Naive B cell (primary cell): ENCODE data around the gene CCBE1. TPM values are rescaled to one million over a fixed set of nuclear protein-coding genes. Genes with fewer than 3 reads are reported as not detected.
"Not testable (repeated sequence)": the region's sequence is repeated elsewhere in the genome, so short reads cannot be mapped to it uniquely, and the experiment has no call there.

ENCODE experiments used
- ATAC-seq, 2 donors: fragments of 150-1000 bp; cut with Tn5 transposase; 2 replicates each; pipeline ENCODE4 v1.10.0; 2021; ENCODE audit warnings: low read depth in 2 of 2, mild to moderate bottlenecking in 2 of 2, moderate library complexity in 2 of 2
- DNase-seq: peaks from one replicate; pipeline ENCODE4 v3.0.0; 2022
- H3K27ac Mint-ChIP-seq, 6 donors: one replicate each; pipeline ENCODE4 v1.8.0; 2020 to 2022; ENCODE audit warnings: mild to moderate bottlenecking in 6 of 6, mixed read lengths in 6 of 6, moderate library complexity in 5 of 6, inconsistent platforms in 2 of 6
- H3K27me3 Mint-ChIP-seq, 3 donors: one replicate each; pipeline ENCODE4 v1.8.0; 2021 to 2022; ENCODE audit warnings: mixed read lengths in 3 of 3, mild to moderate bottlenecking in 1 of 3
- H3K36me3 Mint-ChIP-seq, 2 donors: one replicate each; pipeline ENCODE4 v1.8.0; 2020 to 2022; ENCODE audit warnings: mixed read lengths in 2 of 2, inconsistent platforms in 1 of 2, mild to moderate bottlenecking in 1 of 2
- H3K4me1 Mint-ChIP-seq, 3 donors: one replicate each; pipeline ENCODE4 v1.8.0; 2020 to 2022; ENCODE audit warnings: mixed read lengths in 3 of 3, inconsistent platforms in 1 of 3, mild to moderate bottlenecking in 1 of 3, moderate library complexity in 1 of 3
- H3K4me3 Mint-ChIP-seq, 8 donors: one replicate each; pipeline ENCODE4 v1.8.0; 2020 to 2022; ENCODE audit warnings: mild to moderate bottlenecking in 8 of 8, mixed read lengths in 8 of 8, moderate library complexity in 8 of 8, inconsistent platforms in 2 of 8
- H3K9me3 Mint-ChIP-seq, 7 donors: one replicate each; pipeline ENCODE4 v1.8.0; 2020 to 2022; ENCODE audit warnings: mixed read lengths in 7 of 7, mild to moderate bottlenecking in 5 of 7, inconsistent platforms in 2 of 7, moderate library complexity in 1 of 7
- polyA plus RNA-seq, 6 donors: library from polyadenylated mRNA; unstranded; fragments of 300-500 nt; fragmentation: Illumina TruSeq; gene quantifications; one replicate each; pipeline ENCODE4 v1.2.3, GENCODE V29; 2021; ENCODE audit warnings: low read depth in 6 of 6

CCBE1 gene
- polyA plus RNA-seq, 6 donors from 2014 or later: not detected

- DNase-seq: no peak
- ATAC-seq: no peak
- Mint-ChIP-seq H3K27ac (no peak overlapping the region), H3K4me1 (no peaks in the 10 kb centered on the region), H3K4me3 (no peak overlapping the region), H3K27me3 (peaks cover 20 to 32% (median 22%) of the 10 kb centered on the region in 3 donors), H3K36me3 (no peaks in the 10 kb centered on the region), H3K9me3 (peaks cover 0 to 3% (median 0%) of the 10 kb centered on the region in 7 donors)
Measured at GRCh38 chr18:59655676-59656075, 41.5 kb downstream of the CCBE1 start.

- ATAC-seq: no peak
- DNase-seq: no peak
- Mint-ChIP-seq H3K36me3 (no peaks in the 10 kb centered on the region), H3K4me1 (no peaks in the 10 kb centered on the region), H3K27ac (no peak overlapping the region), H3K27me3 (peaks cover 14 to 37% (median 15%) of the 10 kb centered on the region in 3 donors), H3K4me3 (no peak overlapping the region), H3K9me3 (peaks cover 0 to 7% (median 0%) of the 10 kb centered on the region in 7 donors)
Measured at GRCh38 chr18:59651071-59651470, 46.2 kb downstream of the CCBE1 start.

DNA sequence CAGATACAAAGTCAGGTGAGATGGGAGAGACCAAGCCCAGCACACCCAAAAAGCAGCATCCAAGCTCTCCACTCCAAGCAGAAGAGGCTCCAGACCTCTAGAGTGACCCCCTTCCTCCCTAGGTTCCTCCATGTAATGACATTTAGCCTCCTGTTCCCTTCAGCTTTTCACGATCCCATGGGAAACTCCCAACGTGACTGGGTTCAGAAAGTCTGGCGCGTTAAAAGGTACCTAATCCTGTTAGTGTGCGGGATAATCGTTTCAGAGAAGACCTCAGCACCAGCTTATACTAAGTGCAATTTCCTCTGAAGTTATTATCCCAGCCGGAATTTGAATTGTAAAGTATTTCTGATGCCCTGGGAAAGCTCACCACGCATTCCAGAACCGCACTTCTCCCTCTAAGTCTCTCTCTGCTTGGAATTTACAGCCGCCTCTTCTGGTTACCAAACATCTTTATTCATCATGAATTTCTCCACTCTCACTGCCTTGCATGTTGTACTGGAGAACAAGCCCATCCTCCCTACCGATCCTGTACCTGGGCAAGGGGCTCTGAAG, 46.9 kb downstream of the CCBE1 start:
- Mint-ChIP-seq H3K9me3 (peaks cover 0 to 7% (median 0%) of the 10 kb centered on the region in 7 donors), H3K27me3 (peaks cover 14 to 37% (median 15%) of the 10 kb centered on the region in 3 donors), H3K4me3 (no peak overlapping the region), H3K4me1 (no peaks in the 10 kb centered on the region), H3K27ac (no peak overlapping the region), H3K36me3 (no peaks in the 10 kb centered on the region)
- no peak for DNase-seq
- ATAC-seq: no peak

GRCh38 chr18:59649591-59649990, 47.6 kb downstream of the CCBE1 start:
- ATAC-seq: no peak
- no peaks in the 10 kb centered on the region for H3K36me3 Mint-ChIP-seq
- H3K9me3 Mint-ChIP-seq: peaks cover 0 to 7% (median 0%) of the 10 kb centered on the region in 7 donors
- no peak overlapping the region for H3K27ac Mint-ChIP-seq
- no peak for DNase-seq
- no peak overlapping the region for H3K4me3 Mint-ChIP-seq
- no peaks in the 10 kb centered on the region for H3K4me1 Mint-ChIP-seq
- peaks cover 14 to 37% (median 15%) of the 10 kb centered on the region in 3 donors for H3K27me3 Mint-ChIP-seq

- peaks cover 11 to 36% (median 13%) of the 10 kb centered on the region in 3 donors for H3K27me3 Mint-ChIP-seq
- not testable (repeated sequence) for ATAC-seq, DNase-seq, H3K4me3 Mint-ChIP-seq, H3K9me3 Mint-ChIP-seq, H3K4me1 Mint-ChIP-seq, H3K27ac Mint-ChIP-seq, H3K36me3 Mint-ChIP-seq
Measured at GRCh38 chr18:59648469-59648868, 48.8 kb downstream of the CCBE1 start.

DNA sequence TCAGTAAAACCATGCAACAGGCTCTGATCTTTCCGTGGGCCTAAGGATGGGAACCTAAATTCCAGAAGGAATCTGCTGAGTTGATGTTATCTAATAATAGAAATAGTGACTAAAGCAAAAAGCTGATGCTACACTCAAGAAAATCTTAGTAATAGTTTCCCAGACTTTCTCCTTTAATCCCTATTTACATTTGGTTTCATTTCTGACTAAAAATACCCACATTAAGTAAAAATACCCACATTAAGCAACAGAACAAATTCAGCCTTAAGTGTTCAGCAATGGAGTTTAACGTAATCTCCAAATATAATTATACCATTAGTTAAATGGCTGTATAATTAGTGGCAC, 50.3 kb downstream of the CCBE1 start:
- Mint-ChIP-seq H3K27me3 (peaks cover 6 to 28% (median 8%) of the 10 kb centered on the region in 3 donors), H3K4me1 (no peaks in the 10 kb centered on the region), H3K36me3 (no peaks in the 10 kb centered on the region), H3K9me3 (peaks cover 0 to 6% (median 0%) of the 10 kb centered on the region in 7 donors), H3K4me3 (no peak overlapping the region), H3K27ac (no peak overlapping the region)
- DNase-seq: no peak
- no peak for ATAC-seq

DNA sequence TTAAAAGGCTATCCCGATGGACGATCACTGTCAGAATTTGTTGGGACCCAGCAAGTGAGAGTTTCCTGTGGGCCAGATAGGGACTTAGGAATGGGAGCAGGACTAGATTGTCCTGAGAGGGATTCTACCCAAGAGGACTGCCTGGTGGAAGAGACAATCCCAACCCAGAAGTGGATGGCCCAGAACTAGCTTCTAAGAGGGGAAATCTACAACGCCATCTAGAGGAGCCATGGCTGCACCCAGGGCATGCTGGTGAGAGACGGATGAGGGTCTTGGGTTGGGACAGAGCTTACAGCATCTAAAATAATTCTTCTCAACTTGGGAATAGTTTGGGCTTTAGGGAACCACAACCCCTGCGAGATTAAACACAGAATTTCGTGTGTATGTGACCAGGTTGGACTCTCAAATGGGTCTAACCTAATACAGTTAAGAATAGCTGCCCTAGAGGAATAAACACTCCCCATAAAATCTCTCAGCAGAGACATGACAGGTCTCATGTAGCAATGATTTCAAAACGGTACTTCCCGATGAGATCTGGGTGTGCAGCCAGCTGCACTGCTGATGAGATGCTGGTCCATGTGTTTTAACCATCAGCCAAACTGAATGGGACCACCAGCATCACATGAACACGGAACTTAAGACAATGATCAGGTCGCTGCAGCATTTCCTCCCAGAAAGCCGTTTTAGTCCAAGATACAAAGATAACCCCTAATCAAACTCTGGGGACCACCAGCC, 50.8 kb downstream of the CCBE1 start:
- H3K4me1 Mint-ChIP-seq: no peaks in the 10 kb centered on the region
- H3K27ac Mint-ChIP-seq: no peak overlapping the region
- H3K9me3 Mint-ChIP-seq: peaks cover 0 to 5% (median 0%) of the 10 kb centered on the region in 7 donors
- H3K36me3 Mint-ChIP-seq: no peaks in the 10 kb centered on the region
- ATAC-seq (no peak), DNase-seq (no peak)
- peaks cover 6 to 23% (median 8%) of the 10 kb centered on the region in 3 donors for H3K27me3 Mint-ChIP-seq
- H3K4me3 Mint-ChIP-seq: peak overlapping the region in 1 of 8 donors; percentile 71

- no peak for ATAC-seq
- Mint-ChIP-seq H3K4me3 (no peak overlapping the region), H3K36me3 (no peaks in the 10 kb centered on the region), H3K9me3 (peaks cover 0 to 3% (median 0%) of the 10 kb centered on the region in 7 donors), H3K4me1 (no peaks in the 10 kb centered on the region), H3K27me3 (peaks cover 0 to 9% (median 5%) of the 10 kb centered on the region in 3 donors), H3K27ac (no peak overlapping the region)
- DNase-seq: no peak
Measured at GRCh38 chr18:59643740-59644139, 53.5 kb downstream of the CCBE1 start.

- DNase-seq (no peak), ATAC-seq (no peak)
- peaks cover 0 to 9% (median 0%) of the 10 kb centered on the region in 3 donors for H3K27me3 Mint-ChIP-seq
- no peak overlapping the region for H3K4me3 Mint-ChIP-seq
- no peaks in the 10 kb centered on the region for H3K4me1 Mint-ChIP-seq
- H3K9me3 Mint-ChIP-seq: peaks cover 0 to 2% (median 0%) of the 10 kb centered on the region in 7 donors
- H3K36me3 Mint-ChIP-seq: no peaks in the 10 kb centered on the region
- no peak overlapping the region for H3K27ac Mint-ChIP-seq
Measured at GRCh38 chr18:59640721-59641120, 56.5 kb downstream of the CCBE1 start.

DNA sequence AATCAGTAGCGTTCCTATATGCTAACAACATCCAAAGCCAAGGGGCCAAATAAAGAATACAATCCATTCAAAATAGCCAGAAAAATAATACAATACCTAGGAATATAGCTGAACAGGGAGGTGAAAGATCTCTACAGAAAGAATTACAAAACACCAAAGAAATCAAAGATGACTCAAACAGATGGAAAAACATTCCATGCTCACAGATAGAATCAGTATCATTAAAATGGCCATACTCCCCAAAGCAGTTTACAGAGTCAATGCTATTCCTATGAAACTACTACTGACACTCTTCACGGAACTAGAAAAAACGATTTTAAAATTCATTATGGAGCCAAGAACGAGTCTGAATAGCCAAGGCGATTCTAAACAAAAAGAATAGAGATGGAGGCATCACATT, 57.4 kb downstream of the CCBE1 start:
- H3K4me1 Mint-ChIP-seq: no peaks in the 10 kb centered on the region

DNA sequence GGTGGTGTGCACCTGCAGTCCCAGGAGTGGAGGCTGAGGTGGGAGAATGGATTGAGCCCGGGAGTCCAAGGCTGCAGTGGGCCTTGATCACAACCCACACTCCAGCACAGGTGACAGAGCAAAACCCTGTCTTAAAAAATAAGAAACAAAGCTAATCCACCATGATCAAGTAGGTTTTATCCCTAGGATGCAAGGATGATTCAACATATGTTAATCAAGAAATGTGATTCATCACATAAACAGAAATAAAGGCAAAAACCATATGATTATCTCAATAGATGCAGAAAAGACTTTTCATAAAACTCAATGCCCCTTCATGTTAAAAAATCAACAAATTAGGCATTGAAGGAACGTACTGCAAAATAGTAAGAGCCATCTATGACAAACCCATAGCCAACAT, 58.1 kb downstream of the CCBE1 start:
- ATAC-seq (no peak), DNase-seq (no peak)
- Mint-ChIP-seq H3K27me3 (peaks cover 0 to 9% (median 0%) of the 10 kb centered on the region in 3 donors), H3K36me3 (no peaks in the 10 kb centered on the region), H3K9me3 (peaks cover 0 to 2% (median 0%) of the 10 kb centered on the region in 7 donors), H3K27ac (no peak overlapping the region), H3K4me1 (no peaks in the 10 kb centered on the region), H3K4me3 (no peak overlapping the region)

More for the DNA sequence above, 57.4 kb downstream of the CCBE1 start:
- H3K27ac Mint-ChIP-seq: peak overlapping the region in 1 of 6 donors; percentile 38
- H3K9me3 Mint-ChIP-seq: peaks cover 0 to 2% (median 0%) of the 10 kb centered on the region in 7 donors
- no peak overlapping the region for H3K4me3 Mint-ChIP-seq
- H3K27me3 Mint-ChIP-seq: peaks cover 0 to 9% (median 0%) of the 10 kb centered on the region in 3 donors
- ATAC-seq (no peak), DNase-seq (no peak)
- no peaks in the 10 kb centered on the region for H3K36me3 Mint-ChIP-seq

DNA sequence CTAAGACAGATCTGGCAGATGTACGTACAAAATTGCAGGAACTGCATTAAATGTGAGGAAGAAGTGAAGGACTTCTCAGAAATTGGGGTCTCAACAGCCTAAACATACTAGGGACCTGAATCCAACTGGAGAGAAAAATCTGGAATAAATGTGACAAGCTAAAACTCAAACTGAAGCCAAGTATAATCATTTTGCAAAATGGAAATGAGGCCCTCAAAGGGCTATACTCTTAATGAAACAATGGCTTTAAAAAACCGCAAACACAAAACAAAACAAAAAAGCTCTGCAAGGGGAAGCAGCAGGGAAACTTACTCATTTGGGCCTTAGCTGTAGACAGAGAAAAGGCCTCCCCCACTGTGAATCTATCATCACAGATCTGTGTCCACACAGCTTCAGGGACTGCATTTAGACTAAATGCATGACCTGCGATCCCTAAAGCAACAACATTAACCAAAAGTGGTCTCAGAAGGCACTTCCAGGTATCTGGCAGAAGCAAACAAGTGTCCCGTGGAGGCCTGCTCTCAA, 63.2 kb downstream of the CCBE1 start:
- H3K4me1 Mint-ChIP-seq: no peaks in the 10 kb centered on the region
- H3K4me3 Mint-ChIP-seq: no peak overlapping the region
- no peak overlapping the region for H3K27ac Mint-ChIP-seq

GRCh38 chr18:59633317-59633716, 63.9 kb downstream of the CCBE1 start:
- H3K4me1 Mint-ChIP-seq: no peaks in the 10 kb centered on the region
- H3K36me3 Mint-ChIP-seq: no peaks in the 10 kb centered on the region
- ATAC-seq (no peak), DNase-seq (no peak)
- peaks cover 0 to 12% (median 11%) of the 10 kb centered on the region in 3 donors for H3K27me3 Mint-ChIP-seq
- H3K4me3 Mint-ChIP-seq: no peak overlapping the region
- peaks cover 0 to 2% (median 0%) of the 10 kb centered on the region in 7 donors for H3K9me3 Mint-ChIP-seq
- H3K27ac Mint-ChIP-seq: no peak overlapping the region

More for the DNA sequence above, 63.2 kb downstream of the CCBE1 start:
- DNase-seq (no peak), ATAC-seq (no peak)
- H3K9me3 Mint-ChIP-seq: peaks cover 0 to 2% (median 0%) of the 10 kb centered on the region in 7 donors
- peaks cover 0 to 9% (median 6%) of the 10 kb centered on the region in 3 donors for H3K27me3 Mint-ChIP-seq
- no peaks in the 10 kb centered on the region for H3K36me3 Mint-ChIP-seq
